ENCODE results near the gene SFT2D3.

The SFT2D3 gene

GRCh38 chr2:127735044-127735443 lies 33.7 kb downstream of the SFT2D3 start:
- no peak for DNase-seq (ENCODE audit: low read depth)
- H3K4me3 ChIP-seq (replicated peaks; ENCODE audit: low read depth, low read length), result no peak overlapping the region
- no peak for TF ChIP-seq CTCF (IDR thresholded peaks at IDR 0.05; ENCODE audit: low read length, missing control alignments)

GRCh38 chr2:127735537-127736399 lies 34.5 kb downstream of the SFT2D3 start:
- no peak overlapping the region for H3K4me3 ChIP-seq (replicated peaks; ENCODE audit: low read depth, low read length)
- no peak for TF ChIP-seq CTCF (IDR thresholded peaks at IDR 0.05; ENCODE audit: low read length, missing control alignments)

GRCh38 chr2:127737892-127738291 lies 36.6 kb downstream of the SFT2D3 start:
- no peak for DNase-seq (ENCODE audit: low read depth)
- H3K4me3 ChIP-seq (replicated peaks; ENCODE audit: low read depth, low read length), result no peak overlapping the region
- no peak for TF ChIP-seq CTCF (IDR thresholded peaks at IDR 0.05; ENCODE audit: low read length, missing control alignments)

More at GRCh38 chr2:127735537-127736399, 34.5 kb downstream of the SFT2D3 start:
- DNase-seq (ENCODE audit: low read depth), result no peak

- H3K4me3 ChIP-seq (replicated peaks; ENCODE audit: low read depth, low read length), result no peak overlapping the region
- no peak for DNase-seq (ENCODE audit: low read depth)
- TF ChIP-seq CTCF (IDR thresholded peaks at IDR 0.05; ENCODE audit: low read length, missing control alignments), result no peak
These were observed 38.5 kb downstream of the SFT2D3 start for GRCh38 chr2:127739800-127740199.

GRCh38 chr2:127740665-127741288 lies 39.5 kb downstream of the SFT2D3 start:
- no peak overlapping the region for H3K4me3 ChIP-seq (replicated peaks; ENCODE audit: low read depth, low read length)
- no peak for TF ChIP-seq CTCF (IDR thresholded peaks at IDR 0.05; ENCODE audit: low read length, missing control alignments)
- no peak for DNase-seq (ENCODE audit: low read depth)

- no peak for TF ChIP-seq CTCF (IDR thresholded peaks at IDR 0.05; ENCODE audit: low read length, missing control alignments)
- no peak for DNase-seq (ENCODE audit: low read depth)
- no peak overlapping the region for H3K4me3 ChIP-seq (replicated peaks; ENCODE audit: low read depth, low read length)
These were observed 42.3 kb downstream of the SFT2D3 start for GRCh38 chr2:127743477-127744026.

Measured in fibroblast of pulmonary artery (primary cell).